ENCODE results near the gene ABCA12. TPM values are rescaled to one million over a fixed set of nuclear protein-coding genes. Genes with fewer than 3 reads are reported as not detected.

ABCA12 gene
- total and polyA plus RNA-seq, 10 of the 15 experiments (the other 5 are each of a cell fraction or from before 2014, with no cell fraction given), result 1.2 to 12.1 (median 6.0) TPM

DNA sequence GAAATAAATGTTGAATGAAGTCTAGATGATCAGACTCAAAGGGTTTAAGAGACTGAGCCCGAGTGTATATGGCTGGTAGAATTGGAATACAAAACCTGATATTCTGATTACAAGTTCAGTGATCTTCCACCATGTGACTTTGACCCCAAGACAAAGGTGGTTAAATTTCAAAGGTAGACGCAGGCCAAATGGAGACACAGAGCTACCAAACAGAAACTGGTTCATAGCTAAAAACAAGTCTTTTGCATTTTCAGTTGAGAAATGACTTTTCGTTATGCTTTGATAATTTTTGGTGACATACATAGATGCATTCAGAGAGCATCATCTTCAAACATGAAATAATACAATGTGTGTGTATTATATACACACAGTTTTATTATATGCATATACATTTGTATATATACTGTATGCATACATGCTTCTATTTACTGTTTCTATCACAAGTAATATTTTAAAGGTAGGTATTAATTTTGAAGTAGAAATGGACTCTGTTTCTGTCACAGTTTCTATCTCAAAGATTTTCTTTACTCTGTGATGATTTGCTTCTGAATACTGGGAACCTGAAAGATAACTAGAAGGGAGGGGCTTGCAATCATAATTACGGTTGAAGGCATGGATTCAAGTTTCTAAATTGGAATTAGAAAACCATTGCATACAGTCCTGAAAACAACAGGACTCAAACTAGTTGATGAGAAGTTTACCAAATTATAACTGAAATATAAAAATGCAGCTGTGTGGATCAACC, 142.3 kb downstream of the ABCA12 start:
- BruUV-seq (replicated peaks), result no TSS peak
- Histone ChIP-seq H3K4me2 (ENCODE audit: control insufficient read depth, insufficient read depth) (peak overlapping the region; percentile 73), H4K20me1 (ENCODE audit: control insufficient read depth, insufficient read depth) (no peaks in the 10 kb centered on the region), H3K4me1 (ENCODE audit: control insufficient read depth, insufficient read depth, low read length) (peaks cover 20% of the 10 kb centered on the region), H3K27ac (ENCODE audit: control insufficient read depth, insufficient read depth) (peak overlapping the region; percentile 89), H3K27me3 (replicated peaks in 1 of 2; ENCODE audit: control insufficient read depth in 2 of 2, insufficient read depth in 2 of 2, low read length in 1 of 2) (no peaks in the 10 kb centered on the region), H3K9me3 (replicated peaks; ENCODE audit: control insufficient read depth, insufficient read depth, low read length) (peaks cover 5% of the 10 kb centered on the region; the same call in 2 of the 3 replicates), H3K79me2 (ENCODE audit: control insufficient read depth, insufficient read depth, low read length) (no peaks in the 10 kb centered on the region), H3K4me3 (0 out of 2 replicates have a peak overlapping the region, but pooled peaks have one; percentile 21), H2AFZ (ENCODE audit: control insufficient read depth, low read depth, low read length) (peak overlapping the region; percentile 56), H3K9ac (ENCODE audit: control insufficient read depth, insufficient read depth, low read length) (peak overlapping the region; percentile 40; the same call in 1 of the 2 replicates), H3K36me3 (ENCODE audit: control insufficient read depth in 2 of 2, insufficient read depth in 2 of 2, low read length in 1 of 2) (no peaks in the 10 kb centered on the region)
- DNase-seq (ENCODE audit: low read depth, low spot score), result peak; percentile 85
- peak; percentile 96 for FAIRE-seq
- ATAC-seq, result peak; percentile 96
- intact Hi-C loops (cut with micrococcal nuclease; ENCODE audit: unreplicated experiment), result loop anchor here (1.0 to 10.0 kb wide), 5 partner anchors 23 to 1744 kb away; partner anchors contain the start of gene BARD1
- ChIA-PET SMC1A (ENCODE audit: uncharacterized antibody, unreplicated experiment) (interaction anchor here (0.6 to 2.8 kb wide), 30 partner anchors 8 to 1982 kb away, joined by 3 to 11 read pairs (median 3); partner anchors contain the start of gene ATIC), CTCF (interaction anchor here (1.0 to 1.9 kb wide), 7 partner anchors 9 to 48 kb away, joined by 3 to 7 read pairs (median 4); no protein-coding TSS in a partner anchor), POLR2A (interaction anchor here (0.6 to 1.6 kb wide), 6 partner anchors 10 to 816 kb away, joined by 3 to 5 read pairs (median 4); partner anchors contain the start of gene ATIC), RAD21 (ENCODE audit: unreplicated experiment) (interaction anchor here (0.6 to 2.2 kb wide), 18 partner anchors 9 to 1006 kb away, joined by 3 to 9 read pairs (median 4); partner anchors contain the start of gene BARD1)
- 2% methylated on average over 4 of the region's 4 CpGs for WGBS (ENCODE audit: insufficient coverage, insufficient replicate concordance, low lambda C conversion rate, missing lambda C conversion rate)
- in situ Hi-C loops (cut with MboI), result loop anchor here (5.0 to 10.0 kb wide), 2 partner anchors 259 to 1751 kb away; no protein-coding TSS in a partner anchor
- TF ChIP-seq SMAD1 (IDR thresholded peaks at IDR 0.05; ENCODE audit: low read depth, partially characterized antibody) (no peak), TBL1XR1 (IDR thresholded peaks at IDR 0.05; ENCODE audit: low read depth, low read length) (no peak), CHD1 (IDR thresholded peaks at IDR 0.05; ENCODE audit: low read depth, low read length) (no peak), EP300 (IDR thresholded peaks at IDR 0.05; ENCODE audit: borderline replicate concordance in 1 of 2, control insufficient read depth in 1 of 2, low read depth in 2 of 2, low read length in 2 of 2) (peak; percentile 70 to 82; a peak in 2 of 4 replicates), FOXK2 (IDR thresholded peaks at IDR 0.05) (no peak), EZH2 (IDR thresholded peaks at IDR 0.05; ENCODE audit: borderline replicate concordance, control insufficient read depth, low read depth, low read length) (no peak), NFXL1 (IDR thresholded peaks at IDR 0.05; ENCODE audit: borderline replicate concordance) (no peak), SMARCA5 (IDR thresholded peaks at IDR 0.05) (no peak), NFYB (IDR thresholded peaks at IDR 0.05; ENCODE audit: insufficient read depth, low read depth, low read length) (no peak), SMAD5 (IDR thresholded peaks at IDR 0.05; ENCODE audit: low read depth) (no peak), CEBPZ (IDR thresholded peaks at IDR 0.05; ENCODE audit: low read depth, low read length) (no peak), BCL11A (IDR thresholded peaks at IDR 0.05; ENCODE audit: low read depth, low read length) (0 out of 2 replicates have a peak, but pooled peaks have one; percentile 53), CBX3 (IDR thresholded peaks at IDR 0.05; ENCODE audit: borderline replicate concordance, low read depth) (no peak)
- TF ChIP-seq, protein P1, sequence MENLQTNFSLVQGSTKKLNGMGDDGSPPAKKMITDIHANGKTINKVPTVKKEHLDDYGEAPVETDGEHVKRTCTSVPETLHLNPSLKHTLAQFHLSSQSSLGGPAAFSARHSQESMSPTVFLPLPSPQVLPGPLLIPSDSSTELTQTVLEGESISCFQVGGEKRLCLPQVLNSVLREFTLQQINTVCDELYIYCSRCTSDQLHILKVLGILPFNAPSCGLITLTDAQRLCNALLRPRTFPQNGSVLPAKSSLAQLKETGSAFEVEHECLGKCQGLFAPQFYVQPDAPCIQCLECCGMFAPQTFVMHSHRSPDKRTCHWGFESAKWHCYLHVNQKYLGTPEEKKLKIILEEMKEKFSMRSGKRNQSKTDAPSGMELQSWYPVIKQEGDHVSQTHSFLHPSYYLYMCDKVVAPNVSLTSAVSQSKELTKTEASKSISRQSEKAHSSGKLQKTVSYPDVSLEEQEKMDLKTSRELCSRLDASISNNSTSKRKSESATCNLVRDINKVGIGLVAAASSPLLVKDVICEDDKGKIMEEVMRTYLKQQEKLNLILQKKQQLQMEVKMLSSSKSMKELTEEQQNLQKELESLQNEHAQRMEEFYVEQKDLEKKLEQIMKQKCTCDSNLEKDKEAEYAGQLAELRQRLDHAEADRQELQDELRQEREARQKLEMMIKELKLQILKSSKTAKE (IDR thresholded peaks at IDR 0.05; ENCODE audit: low read depth, poor library complexity, severe bottlenecking), result peak; percentile 73
- TF ChIP-seq, protein P2, sequence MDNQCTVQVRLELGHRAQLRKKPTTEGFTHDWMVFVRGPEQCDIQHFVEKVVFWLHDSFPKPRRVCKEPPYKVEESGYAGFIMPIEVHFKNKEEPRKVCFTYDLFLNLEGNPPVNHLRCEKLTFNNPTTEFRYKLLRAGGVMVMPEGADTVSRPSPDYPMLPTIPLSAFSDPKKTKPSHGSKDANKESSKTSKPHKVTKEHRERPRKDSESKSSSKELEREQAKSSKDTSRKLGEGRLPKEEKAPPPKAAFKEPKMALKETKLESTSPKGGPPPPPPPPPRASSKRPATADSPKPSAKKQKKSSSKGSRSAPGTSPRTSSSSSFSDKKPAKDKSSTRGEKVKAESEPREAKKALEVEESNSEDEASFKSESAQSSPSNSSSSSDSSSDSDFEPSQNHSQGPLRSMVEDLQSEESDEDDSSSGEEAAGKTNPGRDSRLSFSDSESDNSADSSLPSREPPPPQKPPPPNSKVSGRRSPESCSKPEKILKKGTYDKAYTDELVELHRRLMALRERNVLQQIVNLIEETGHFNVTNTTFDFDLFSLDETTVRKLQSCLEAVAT (IDR thresholded peaks at IDR 0.05), result no peak
